GF-D8 (cell line): ENCODE measurements around the gene TBX4.

ENCODE experiments used
- DNase-seq: peaks from one replicate; lab custom pipeline; 2025; lab: John Stamatoyannopoulos, UW

TBX4 gene

GRCh38 chr17:61454381-61455323, 2.4 kb downstream of the TBX4 start:
- no peak for DNase-seq

GRCh38 chr17:61455324-61456060, 3.3 kb downstream of the TBX4 start:
- DNase-seq: no peak

GRCh38 chr17:61456061-61456681, 3.9 kb downstream of the TBX4 start:
- DNase-seq: no peak

- no peak for DNase-seq
Measured at GRCh38 chr17:61456688-61457225, 4.5 kb downstream of the TBX4 start.

- no peak for DNase-seq
Measured at GRCh38 chr17:61457226-61457983, 5.2 kb downstream of the TBX4 start.

GRCh38 chr17:61458000-61458399, 5.8 kb downstream of the TBX4 start:
- no peak for DNase-seq

GRCh38 chr17:61458421-61459141, 6.4 kb downstream of the TBX4 start:
- no peak for DNase-seq

GRCh38 chr17:61459142-61459809, 7.1 kb downstream of the TBX4 start:
- DNase-seq: no peak

GRCh38 chr17:61459939-61460718, 7.9 kb downstream of the TBX4 start:
- no peak for DNase-seq

- DNase-seq: no peak
Measured at GRCh38 chr17:61460796-61461585, 8.8 kb downstream of the TBX4 start.

- no peak for DNase-seq
Measured at GRCh38 chr17:61461586-61461966, 9.4 kb downstream of the TBX4 start.

GRCh38 chr17:61461967-61462718, 9.9 kb downstream of the TBX4 start:
- DNase-seq: no peak

- no peak for DNase-seq
Measured at GRCh38 chr17:61462719-61463315, 10.6 kb downstream of the TBX4 start.

GRCh38 chr17:61463316-61464129, 11.3 kb downstream of the TBX4 start:
- no peak for DNase-seq

- DNase-seq: no peak
Measured at GRCh38 chr17:61464130-61464842, 12.1 kb downstream of the TBX4 start.

GRCh38 chr17:61464843-61465180, 12.6 kb downstream of the TBX4 start:
- DNase-seq: no peak
